Activated T-cell treated with anti-CD3 and anti-CD28 coated beads, Interleukin-2, amount 50 U/mL, for 24 hours (primary cell): ENCODE data around the gene ST6GALNAC5.
"Not testable (repeated sequence)": the region's sequence is repeated elsewhere in the genome, so short reads cannot be mapped to it uniquely, and the experiment has no call there.

ENCODE experiments used
- DNase-seq: peaks from one replicate; pipeline ENCODE4 v3.0.0-alpha.2; 2020
- H3K27ac Mint-ChIP-seq: 2 replicates; pipeline ENCODE4 v1.8.0; 2020; ENCODE audit warnings: mild to moderate bottlenecking, mixed read lengths
- H3K27me3 Mint-ChIP-seq: 2 replicates; pipeline ENCODE4 v1.8.0; 2020; ENCODE audit warnings: mixed read lengths
- H3K36me3 Mint-ChIP-seq: 2 replicates; pipeline ENCODE4 v1.8.0; 2020; ENCODE audit warnings: low read depth, mixed read lengths
- H3K4me1 Mint-ChIP-seq: 2 replicates; pipeline ENCODE4 v1.8.0; 2020; ENCODE audit warnings: low read depth, mixed read lengths
- H3K4me3 Mint-ChIP-seq: 2 replicates; pipeline ENCODE4 v1.8.0; 2020; ENCODE audit warnings: mild to moderate bottlenecking, moderate library complexity, mixed read lengths
- H3K9me3 Mint-ChIP-seq: 2 replicates; pipeline ENCODE4 v1.8.0; 2020; ENCODE audit warnings: mixed read lengths

ST6GALNAC5 gene

DNA sequence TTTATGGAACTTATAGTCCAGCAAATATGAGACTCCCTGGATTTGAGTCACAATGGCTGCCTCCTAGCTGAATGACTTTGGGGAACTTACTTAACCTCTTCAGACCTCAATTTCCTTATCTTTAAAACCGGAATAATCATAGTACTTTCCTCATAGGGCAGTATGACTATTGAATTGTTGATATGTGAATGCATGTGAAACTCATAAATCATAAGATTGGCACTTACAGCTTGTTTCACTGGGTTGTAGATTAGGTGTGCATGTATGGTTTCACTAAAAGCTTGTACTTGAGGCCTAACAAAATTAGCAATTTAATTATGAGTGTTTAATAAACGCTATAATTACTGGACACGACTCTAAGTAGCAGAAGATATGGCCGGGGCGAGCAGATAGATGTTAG, 72.5 kb downstream of the ST6GALNAC5 start:
- Mint-ChIP-seq H3K27ac (no peak overlapping the region), H3K36me3 (no peaks in the 10 kb centered on the region), H3K27me3 (no peaks in the 10 kb centered on the region), H3K4me3 (no peak overlapping the region), H3K4me1 (no peaks in the 10 kb centered on the region), H3K9me3 (no peaks in the 10 kb centered on the region)
- no peak for DNase-seq

- no peak for DNase-seq
- Mint-ChIP-seq H3K4me3 (no peak overlapping the region), H3K9me3 (no peaks in the 10 kb centered on the region), H3K4me1 (no peaks in the 10 kb centered on the region), H3K27me3 (no peaks in the 10 kb centered on the region), H3K27ac (no peak overlapping the region), H3K36me3 (no peaks in the 10 kb centered on the region)
Measured at GRCh38 chr1:76940571-76941335, 73.5 kb downstream of the ST6GALNAC5 start.

GRCh38 chr1:76942549-76942948, 75.3 kb downstream of the ST6GALNAC5 start:
- Mint-ChIP-seq H3K4me3 (no peak overlapping the region), H3K4me1 (no peaks in the 10 kb centered on the region), H3K27ac (no peak overlapping the region), H3K36me3 (no peaks in the 10 kb centered on the region), H3K9me3 (no peaks in the 10 kb centered on the region), H3K27me3 (no peaks in the 10 kb centered on the region)
- no peak for DNase-seq

DNA sequence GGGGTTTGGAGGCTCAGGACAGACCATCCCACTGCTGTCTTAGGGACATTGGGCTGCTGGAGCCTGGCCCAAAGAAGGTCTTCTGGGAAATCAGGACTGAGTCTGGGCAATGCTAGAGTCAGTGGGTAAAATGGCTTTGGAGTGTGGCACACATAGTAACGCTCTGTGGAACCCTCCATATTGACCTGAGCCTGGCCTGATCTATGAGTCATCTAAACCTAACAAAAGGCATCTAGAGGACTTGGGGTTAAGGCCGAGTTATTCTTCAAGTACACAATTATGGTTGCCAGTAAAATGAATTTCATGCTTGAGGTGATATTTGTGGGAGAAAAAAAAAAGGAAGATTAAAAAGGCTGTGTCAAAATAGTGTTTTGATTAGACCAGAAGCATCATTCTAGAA, 77.7 kb downstream of the ST6GALNAC5 start:
- Mint-ChIP-seq H3K4me1 (no peaks in the 10 kb centered on the region), H3K4me3 (no peak overlapping the region), H3K27ac (no peak overlapping the region), H3K27me3 (no peaks in the 10 kb centered on the region), H3K36me3 (no peaks in the 10 kb centered on the region), H3K9me3 (no peaks in the 10 kb centered on the region)
- no peak for DNase-seq

- H3K27ac Mint-ChIP-seq: no peak overlapping the region
- no peaks in the 10 kb centered on the region for H3K9me3 Mint-ChIP-seq
- H3K36me3 Mint-ChIP-seq: no peaks in the 10 kb centered on the region
- H3K4me3 Mint-ChIP-seq: no peak overlapping the region
- DNase-seq: no peak
- no peaks in the 10 kb centered on the region for H3K27me3 Mint-ChIP-seq
- no peaks in the 10 kb centered on the region for H3K4me1 Mint-ChIP-seq
Measured at GRCh38 chr1:76948846-76949245, 81.6 kb downstream of the ST6GALNAC5 start.

GRCh38 chr1:76949503-76949902, 82.2 kb downstream of the ST6GALNAC5 start:
- Mint-ChIP-seq H3K36me3 (no peaks in the 10 kb centered on the region), H3K4me1 (no peaks in the 10 kb centered on the region), H3K27me3 (no peaks in the 10 kb centered on the region), H3K9me3 (no peaks in the 10 kb centered on the region), H3K4me3 (no peak overlapping the region), H3K27ac (no peak overlapping the region)
- no peak for DNase-seq

GRCh38 chr1:76950306-76950705, 83.0 kb downstream of the ST6GALNAC5 start:
- Mint-ChIP-seq H3K9me3 (no peaks in the 10 kb centered on the region), H3K4me3 (no peak overlapping the region), H3K4me1 (no peaks in the 10 kb centered on the region), H3K36me3 (no peaks in the 10 kb centered on the region), H3K27ac (no peak overlapping the region), H3K27me3 (no peaks in the 10 kb centered on the region)
- no peak for DNase-seq

DNA sequence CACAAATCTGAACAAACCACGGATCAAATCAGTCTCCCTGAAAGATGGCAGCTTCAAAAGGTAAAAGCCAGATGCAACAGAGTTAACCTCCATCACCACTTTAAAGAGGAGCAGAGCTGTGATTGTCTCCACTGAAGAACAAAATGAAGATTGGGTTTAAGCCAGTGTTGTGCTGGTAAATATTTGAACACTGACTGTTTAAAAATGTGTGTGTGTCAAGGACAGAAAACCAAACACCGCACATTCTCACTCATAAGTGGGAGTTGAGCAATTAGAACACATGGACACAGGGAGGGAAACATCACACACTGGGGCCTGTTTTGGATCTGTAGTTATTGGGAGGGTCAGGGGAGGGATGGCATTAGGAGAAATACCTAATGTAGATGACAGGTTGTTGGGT, 83.9 kb downstream of the ST6GALNAC5 start:
- no peaks in the 10 kb centered on the region for H3K27me3 Mint-ChIP-seq
- no peak for DNase-seq
- H3K9me3 Mint-ChIP-seq: no peaks in the 10 kb centered on the region
- no peak overlapping the region for H3K4me3 Mint-ChIP-seq
- no peak overlapping the region for H3K27ac Mint-ChIP-seq
- no peaks in the 10 kb centered on the region for H3K4me1 Mint-ChIP-seq
- no peaks in the 10 kb centered on the region for H3K36me3 Mint-ChIP-seq

DNA sequence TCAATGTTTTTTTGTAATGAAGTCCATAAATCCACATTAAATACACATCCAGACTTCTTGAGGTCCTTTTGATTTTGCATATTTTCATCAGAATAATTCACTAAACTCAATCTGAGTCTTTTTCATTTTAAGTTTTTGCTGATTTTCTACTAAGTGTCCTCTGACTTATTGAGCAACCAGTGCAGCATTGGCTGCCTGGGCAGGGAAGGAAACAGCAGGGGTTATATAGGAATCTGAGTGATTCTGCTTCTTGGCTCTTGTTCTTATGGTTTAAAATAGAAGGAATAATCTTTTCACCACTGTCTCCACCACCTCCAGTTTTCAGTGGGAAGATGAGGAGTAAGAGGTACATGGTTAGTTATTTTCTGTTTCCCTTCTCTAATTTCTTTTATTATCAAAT, 88.4 kb downstream of the ST6GALNAC5 start:
- no peaks in the 10 kb centered on the region for H3K9me3 Mint-ChIP-seq
- H3K4me1 Mint-ChIP-seq: no peaks in the 10 kb centered on the region
- no peak overlapping the region for H3K27ac Mint-ChIP-seq
- no peak overlapping the region for H3K4me3 Mint-ChIP-seq
- DNase-seq: no peak
- no peaks in the 10 kb centered on the region for H3K27me3 Mint-ChIP-seq
- H3K36me3 Mint-ChIP-seq: no peaks in the 10 kb centered on the region

- H3K9me3 Mint-ChIP-seq: no peaks in the 10 kb centered on the region
- H3K36me3 Mint-ChIP-seq: no peaks in the 10 kb centered on the region
- no peak overlapping the region for H3K4me3 Mint-ChIP-seq
- no peak for DNase-seq
- no peak overlapping the region for H3K27ac Mint-ChIP-seq
- no peaks in the 10 kb centered on the region for H3K4me1 Mint-ChIP-seq
- no peaks in the 10 kb centered on the region for H3K27me3 Mint-ChIP-seq
Measured at GRCh38 chr1:76957961-76958360, 90.7 kb downstream of the ST6GALNAC5 start.

- Mint-ChIP-seq H3K27ac (no peak overlapping the region), H3K36me3 (no peaks in the 10 kb centered on the region), H3K9me3 (no peaks in the 10 kb centered on the region), H3K27me3 (no peaks in the 10 kb centered on the region), H3K4me3 (no peak overlapping the region), H3K4me1 (no peaks in the 10 kb centered on the region)
- DNase-seq: no peak
Measured at GRCh38 chr1:76958828-76959227, 91.5 kb downstream of the ST6GALNAC5 start.

- Mint-ChIP-seq H3K4me1 (no peaks in the 10 kb centered on the region), H3K4me3 (no peak overlapping the region), H3K27me3 (no peaks in the 10 kb centered on the region), H3K36me3 (no peaks in the 10 kb centered on the region), H3K27ac (no peak overlapping the region), H3K9me3 (no peaks in the 10 kb centered on the region)
- DNase-seq: no peak
Measured at GRCh38 chr1:76959556-76959955, 92.3 kb downstream of the ST6GALNAC5 start.

DNA sequence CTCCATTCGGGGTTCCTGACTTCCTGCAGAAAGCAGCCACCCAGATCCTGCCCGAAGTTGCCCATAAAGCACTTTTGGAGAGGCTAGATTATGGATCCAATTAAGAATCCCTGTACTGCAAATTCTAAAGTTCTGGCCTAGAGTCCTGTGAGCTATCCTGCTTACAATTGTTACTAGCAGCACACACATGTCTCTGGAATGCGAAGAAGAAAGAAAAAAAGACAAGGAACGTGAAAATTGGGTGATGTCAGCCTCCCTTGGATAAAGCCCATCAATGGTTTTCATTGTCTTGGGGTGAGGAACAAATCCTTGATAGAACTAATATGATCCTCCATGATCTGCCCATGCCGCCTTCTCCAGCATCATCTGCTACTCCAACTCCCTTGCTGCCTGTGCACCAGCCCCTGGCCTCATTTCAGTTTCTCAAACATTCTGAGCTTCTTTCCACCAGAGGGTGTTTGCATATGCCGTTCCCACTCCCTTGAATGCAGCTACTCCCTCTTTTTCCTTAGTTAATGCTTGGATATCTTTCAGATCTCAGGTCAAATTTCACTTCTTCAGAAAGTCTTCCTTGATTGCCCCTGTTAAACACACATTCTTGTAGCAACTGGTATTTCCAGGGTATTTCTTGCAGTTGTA, 94.0 kb downstream of the ST6GALNAC5 start:
- Mint-ChIP-seq H3K27me3 (no peaks in the 10 kb centered on the region), H3K4me3 (no peak overlapping the region)
- DNase-seq: no peak

GRCh38 chr1:76961820-76962207, 94.5 kb downstream of the ST6GALNAC5 start:
- H3K9me3 Mint-ChIP-seq: peaks cover 5% of the 10 kb centered on the region
- H3K27ac Mint-ChIP-seq: no peak overlapping the region
- no peaks in the 10 kb centered on the region for H3K4me1 Mint-ChIP-seq
- H3K27me3 Mint-ChIP-seq: no peaks in the 10 kb centered on the region
- no peaks in the 10 kb centered on the region for H3K36me3 Mint-ChIP-seq
- no peak overlapping the region for H3K4me3 Mint-ChIP-seq
- DNase-seq: no peak

More for the DNA sequence above, 94.0 kb downstream of the ST6GALNAC5 start:
- no peak overlapping the region for H3K27ac Mint-ChIP-seq
- H3K9me3 Mint-ChIP-seq: peaks cover 5% of the 10 kb centered on the region
- no peaks in the 10 kb centered on the region for H3K4me1 Mint-ChIP-seq
- H3K36me3 Mint-ChIP-seq: no peaks in the 10 kb centered on the region

DNA sequence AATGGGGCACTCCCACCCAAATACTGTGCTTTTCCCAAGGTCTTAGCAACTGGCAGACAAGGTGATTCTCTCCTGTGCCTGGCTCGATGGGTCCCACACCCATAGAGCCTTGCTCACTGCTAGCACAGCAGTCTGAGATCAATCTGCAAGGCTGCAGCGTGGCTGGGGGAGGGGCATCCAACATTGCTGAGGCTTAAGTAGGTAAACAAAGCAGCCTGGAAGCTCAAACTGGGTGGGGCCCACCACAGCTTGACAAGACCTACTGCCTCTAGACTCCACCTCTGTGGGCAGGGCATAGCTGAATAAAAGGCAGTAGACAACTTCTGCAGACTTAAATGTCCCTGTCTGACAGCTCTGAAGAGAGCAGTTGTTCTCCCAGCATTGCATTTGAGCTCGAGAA, 114.0 kb downstream of the ST6GALNAC5 start:
- H3K4me1 Mint-ChIP-seq, H3K27ac Mint-ChIP-seq, H3K36me3 Mint-ChIP-seq, DNase-seq, H3K4me3 Mint-ChIP-seq: not testable (repeated sequence)
- Mint-ChIP-seq H3K27me3 (peaks cover 25% of the 10 kb centered on the region), H3K9me3 (peaks cover 23% of the 10 kb centered on the region)
